H9 (cell line): ENCODE measurements around the gene DCANP1. TPM values are rescaled to one million over a fixed set of nuclear protein-coding genes. Genes with fewer than 3 reads are reported as not detected.

ENCODE experiments used
- DNase-seq: peaks from one replicate; pipeline ENCODE4 v3.0.0-alpha.2; 2017
- H2AFZ ChIP-seq: one replicate; pipeline ENCODE4 v1.6.1; 2013; ENCODE audit warnings: mild to moderate bottlenecking, low read length, control low read depth, moderate library complexity
- H2AK5ac ChIP-seq: 2 replicates; pipeline ENCODE4 v1.6.1; 2013; ENCODE audit warnings: low read length, control low read depth, mixed read lengths; ENCODE audit not compliant: insufficient read length
- H2BK120ac ChIP-seq: one replicate; pipeline ENCODE4 v1.6.1; 2013; ENCODE audit warnings: low read depth, mild to moderate bottlenecking, low read length, control low read depth, inconsistent platforms; ENCODE audit not compliant: poor library complexity, severe bottlenecking
- H2BK12ac ChIP-seq: 2 replicates; pipeline ENCODE4 v1.6.1; 2013; ENCODE audit warnings: low read length, control low read depth, mixed read lengths, low read depth; ENCODE audit not compliant: insufficient read length
- H2BK15ac ChIP-seq: 2 replicates; pipeline ENCODE4 v1.6.1; 2013; ENCODE audit warnings: low read depth, low read length, control low read depth
- H2BK20ac ChIP-seq: one replicate; pipeline ENCODE4 v1.6.1; 2013; ENCODE audit warnings: low read depth, mild to moderate bottlenecking, low read length, control low read depth, inconsistent platforms; ENCODE audit not compliant: poor library complexity, severe bottlenecking
- H2BK5ac ChIP-seq: 2 replicates; pipeline ENCODE4 v1.6.1; 2013; ENCODE audit warnings: low read length, control low read depth, mixed read lengths; ENCODE audit not compliant: insufficient read length
- H3K14ac ChIP-seq: 2 replicates; pipeline ENCODE4 v1.6.1; 2013; ENCODE audit warnings: low read length, control low read depth; ENCODE audit not compliant: insufficient read depth
- H3K18ac ChIP-seq: 2 replicates; pipeline ENCODE4 v1.6.1; 2013; ENCODE audit warnings: low read depth, mild to moderate bottlenecking, mixed read lengths, low read length, control low read depth; ENCODE audit not compliant: insufficient read length
- H3K23ac ChIP-seq: 2 replicates; pipeline ENCODE4 v1.6.1; 2013; ENCODE audit warnings: low read length, control low read depth, mixed read lengths, low read depth; ENCODE audit not compliant: insufficient read length
- H3K23me2 ChIP-seq: 2 replicates; pipeline ENCODE4 v1.6.1; 2013; ENCODE audit warnings: low read depth, mild to moderate bottlenecking, mixed read lengths, low read length, control low read depth; ENCODE audit not compliant: insufficient read length, poor library complexity, severe bottlenecking
- H3K27ac ChIP-seq: 2 replicates; pipeline ENCODE4 v1.5.1; 2013; ENCODE audit warnings: low read length, control low read depth, mixed read lengths, low read depth; ENCODE audit not compliant: insufficient read length
- H3K27me3 ChIP-seq: 2 replicates; pipeline ENCODE4 v1.6.1; 2013; ENCODE audit warnings: low read length, control low read depth, inconsistent platforms; ENCODE audit not compliant: insufficient read depth
- H3K4ac ChIP-seq: 2 replicates; pipeline ENCODE4 v1.6.1; 2013; ENCODE audit warnings: low read depth, mild to moderate bottlenecking, control low read depth, inconsistent platforms, low read length, moderate library complexity
- H3K4me1 ChIP-seq: 2 replicates; pipeline ENCODE4 v1.6.1; 2013; ENCODE audit warnings: low read length, control low read depth, inconsistent platforms; ENCODE audit not compliant: insufficient read depth
- H3K4me2 ChIP-seq: 2 replicates; pipeline ENCODE4 v1.6.1; 2013; ENCODE audit warnings: low read length, control low read depth, mixed read lengths; ENCODE audit not compliant: insufficient read length, insufficient read depth
- H3K56ac ChIP-seq: 2 replicates; pipeline ENCODE4 v1.6.1; 2013; ENCODE audit warnings: low read depth, mild to moderate bottlenecking, mixed read lengths, low read length, control low read depth; ENCODE audit not compliant: insufficient read length
- H3K79me1 ChIP-seq: 2 replicates; pipeline ENCODE4 v1.6.1; 2013; ENCODE audit warnings: low read depth, mild to moderate bottlenecking, moderate library complexity, low read length, control low read depth, inconsistent platforms; ENCODE audit not compliant: insufficient read depth, poor library complexity, severe bottlenecking
- H3K79me2 ChIP-seq: 2 replicates; pipeline ENCODE4 v1.6.1; 2013; ENCODE audit warnings: low read length, control low read depth, inconsistent platforms; ENCODE audit not compliant: insufficient read depth
- H3K9ac ChIP-seq: 2 replicates; pipeline ENCODE4 v1.6.1; 2013; ENCODE audit warnings: low read length, control low read depth, mixed read lengths; ENCODE audit not compliant: insufficient read length; ENCODE audit errors: extremely low read depth
- H3K9me3 ChIP-seq: one replicate; pipeline ENCODE4 v1.6.1; 2013; ENCODE audit warnings: low read depth, low read length, inconsistent platforms; ENCODE audit not compliant: control insufficient read depth
- H3T11ph ChIP-seq: one replicate; pipeline ENCODE4 v1.6.1; 2013; ENCODE audit warnings: mild to moderate bottlenecking, low read length, control low read depth, inconsistent platforms
- H4K20me1 ChIP-seq: one replicate; pipeline ENCODE4 v1.6.1; 2013; ENCODE audit not compliant: control insufficient read depth, insufficient read length, insufficient read depth
- H4K5ac ChIP-seq: 2 replicates; pipeline ENCODE4 v1.6.1; 2013; ENCODE audit warnings: low read depth, mild to moderate bottlenecking, mixed read lengths, low read length, control low read depth; ENCODE audit not compliant: insufficient read length
- H4K8ac ChIP-seq: replicated peaks from 2 replicates; pipeline ENCODE4 v1.6.1; 2013; ENCODE audit warnings: low read length, control low read depth, mixed read lengths, low read depth; ENCODE audit not compliant: insufficient read length
- H4K91ac ChIP-seq: 2 replicates; pipeline ENCODE4 v1.6.1; 2013; ENCODE audit warnings: low read depth, mild to moderate bottlenecking, moderate library complexity, mixed read lengths, low read length, control low read depth; ENCODE audit not compliant: insufficient read length
- H3K27ac Mint-ChIP-seq, 3 experiments: 2 replicates in 2 of 3; 3 replicates in 1 of 3; pipeline ENCODE4 v1.8.0; 2020 to 2021; ENCODE audit warnings: mixed read lengths in 3 of 3, mild to moderate bottlenecking in 1 of 3, moderate library complexity in 1 of 3
- H3K27me3 Mint-ChIP-seq: 2 replicates; pipeline ENCODE4 v1.8.0; 2021; ENCODE audit warnings: low read depth, mild to moderate bottlenecking, moderate library complexity, mixed read lengths
- H3K36me3 Mint-ChIP-seq, 3 experiments: 2 replicates in 2 of 3; 3 replicates in 1 of 3; pipeline ENCODE4 v1.8.0; 2020 to 2021; ENCODE audit warnings: low read depth in 3 of 3, mixed read lengths in 3 of 3; ENCODE audit not compliant: insufficient read depth in 1 of 3
- H3K4me1 Mint-ChIP-seq, 2 experiments: 2 replicates each; pipeline ENCODE4 v1.8.0; 2020; ENCODE audit warnings: mixed read lengths in 2 of 2
- H3K4me3 Mint-ChIP-seq, 2 experiments: 2 replicates in 1 of 2; 3 replicates in 1 of 2; pipeline ENCODE4 v1.8.0; 2020 to 2021; ENCODE audit warnings: mild to moderate bottlenecking in 2 of 2, mixed read lengths in 2 of 2, moderate library complexity in 1 of 2
- H3K9me3 Mint-ChIP-seq, 2 experiments: 2 replicates in 1 of 2; 3 replicates in 1 of 2; pipeline ENCODE4 v1.8.0; 2020; ENCODE audit warnings: mild to moderate bottlenecking in 2 of 2, mixed read lengths in 2 of 2, moderate library complexity in 1 of 2
- CTCF ChIP-seq: fragments of 200-600 bp; sonication (generic); conservative IDR thresholded peaks from 3 replicates; pipeline ENCODE4 v1.8.0; 2021; ENCODE audit warnings: antibody characterized with exemption, mild to moderate bottlenecking
- WGBS: extraction: QIAGEN DNeasy Blood & Tissue Kit; methylation state at CpG from one replicate; pipeline ENCODE4 v1.1.7; 2013; ENCODE audit warnings: missing lambda C conversion rate, low lambda C conversion rate, mixed read lengths; ENCODE audit not compliant: insufficient read length; ENCODE audit errors: extremely low coverage; 5-methylcytosine and 5-hydroxymethylcytosine counted together
- total RNA-seq: library from RNA; stranded (reverse); gene quantifications from 2 replicates; pipeline ENCODE4 v1.2.1, GENCODE V29; 2021

The DCANP1 gene
- total RNA-seq, 1 experiment from 2014 or later: not detected

DNA sequence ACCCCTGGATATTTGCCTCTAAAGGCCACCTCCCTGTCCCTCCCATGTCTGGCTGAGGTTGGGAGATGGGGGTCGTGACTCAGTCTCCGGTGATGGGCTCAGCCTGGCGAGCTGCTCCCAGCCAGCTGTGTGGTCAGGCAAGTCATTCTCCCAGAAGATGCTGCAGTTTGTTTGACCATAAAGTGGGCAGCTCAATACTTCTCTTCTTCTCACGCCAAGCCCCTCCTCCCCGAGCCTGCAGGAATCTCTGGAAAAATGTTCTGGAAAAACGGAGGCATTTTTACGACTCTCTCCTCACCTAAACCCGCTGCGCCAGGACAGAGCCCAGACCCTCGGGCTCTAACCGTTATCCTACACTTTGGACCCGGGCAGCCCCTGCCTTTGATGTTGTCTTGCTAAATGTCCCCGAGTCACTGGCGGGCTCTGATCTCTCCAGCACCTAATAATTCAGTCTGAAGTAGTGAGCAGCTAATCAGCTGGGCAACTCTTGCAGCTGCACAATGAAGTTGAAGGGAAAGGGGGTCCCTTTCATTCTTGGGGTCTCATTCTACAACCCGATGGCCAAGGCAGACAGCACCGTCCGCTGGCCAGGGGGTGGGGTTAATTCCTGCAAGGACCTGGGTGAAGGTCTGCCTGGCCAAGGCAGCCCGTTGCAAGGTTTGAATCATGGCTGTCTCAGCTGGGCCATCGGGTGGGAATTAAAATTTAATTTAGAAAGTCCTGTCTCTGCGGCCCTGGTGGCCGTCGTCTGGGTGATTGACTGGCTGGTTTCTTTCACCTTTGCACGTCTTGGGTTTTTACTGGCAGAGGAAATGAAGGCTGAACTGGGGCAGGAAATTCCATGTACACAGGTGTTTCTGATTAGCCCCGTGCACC lies 12.3 kb downstream of the DCANP1 start:
- Histone ChIP-seq H2BK20ac (no peak overlapping the region), H2AFZ (no peak overlapping the region), H4K91ac (no peak overlapping the region), H3K14ac (no peak overlapping the region; the same call in 1 of the 2 replicates), H4K5ac (no peak overlapping the region), H3K9me3 (no peaks in the 10 kb centered on the region), H2BK12ac (no peak overlapping the region), H3K4me2 (no peak overlapping the region), H3K23me2 (no peaks in the 10 kb centered on the region), H3K79me2 (no peaks in the 10 kb centered on the region), H3K9ac (no peak overlapping the region), H4K20me1 (no peaks in the 10 kb centered on the region), H3K4ac (no peak overlapping the region), H3K56ac (no peak overlapping the region), H2BK120ac (no peak overlapping the region), H3K27ac (no peak overlapping the region), H3K4me1 (no peaks in the 10 kb centered on the region), H3K27me3 (no peaks in the 10 kb centered on the region), H3K79me1 (no peaks in the 10 kb centered on the region), H3K23ac (no peak overlapping the region), H3K18ac (no peak overlapping the region), H3T11ph (no peak overlapping the region), H2BK15ac (no peak overlapping the region), H4K8ac (no peak overlapping the region), H2AK5ac (no peak overlapping the region), H2BK5ac (no peak overlapping the region)
- peak; percentile 20 for DNase-seq
- peaks cover 3 to 10% of the 10 kb centered on the region in 2 experiments; a peak in 3 of 4 replicates for H3K4me1 Mint-ChIP-seq
- H3K27ac Mint-ChIP-seq: no peak overlapping the region
- no peak overlapping the region for H3K4me3 Mint-ChIP-seq
- H3K36me3 Mint-ChIP-seq: no peaks in the 10 kb centered on the region
- no CpG with 5 or more reads among the region's 24 CpGs for WGBS
- no peaks in the 10 kb centered on the region for H3K9me3 Mint-ChIP-seq
- no peak for TF ChIP-seq CTCF
- peaks cover 18% of the 10 kb centered on the region for H3K27me3 Mint-ChIP-seq
